Tibial nerve (tissue), 4 donors: ENCODE data around the gene GLB1L2. TPM values are rescaled to one million over a fixed set of nuclear protein-coding genes. Genes with fewer than 3 reads are reported as not detected.

Experiments
- DNase-seq, 2 donors: peaks; one replicate each; pipeline ENCODE4 v3.0.0-alpha.2; 2019; ENCODE audit warnings: low spot score in 2 of 2
- H3K27ac ChIP-seq, 4 donors: fragments of 200-600 bp; sonication (generic) in 3 of 4; one replicate each; pipeline ENCODE4 v1.5.1; 2017 to 2019; ENCODE audit warnings: mild to moderate bottlenecking in 1 of 4
- H3K27me3 ChIP-seq, 2 donors: fragments of 200-600 bp; sonication (generic) in 1 of 2; one replicate each; pipeline versions ENCODE4 v1.5.1 to v1.6.0; 2017 to 2019
- H3K36me3 ChIP-seq, 3 donors: fragments of 200-600 bp; sonication (generic); one replicate each; pipeline ENCODE4 v1.5.1; 2018 to 2019
- H3K4me1 ChIP-seq, 4 donors: fragments of 200-600 bp; sonication (generic) in 3 of 4; one replicate each; pipeline ENCODE4 v1.5.1; 2017 to 2019
- H3K4me3 ChIP-seq, 4 donors: fragments of 200-600 bp; sonication (generic) in 3 of 4; one replicate each; pipeline ENCODE4 v1.5.1; 2017 to 2019; ENCODE audit warnings: mild to moderate bottlenecking in 1 of 4, moderate library complexity in 1 of 4
- H3K9me3 ChIP-seq, 4 donors: fragments of 200-600 bp; sonication (generic) in 3 of 4; one replicate each; pipeline ENCODE4 v1.5.1; 2017 to 2019
- EP300 ChIP-seq, 2 donors: sonication (generic); formaldehyde crosslinking; IDR thresholded peaks; one replicate each; pipeline ENCODE4 v1.6.1; 2017; ENCODE audit warnings: antibody characterized with exemption in 2 of 2, mild to moderate bottlenecking in 1 of 2
- POLR2A ChIP-seq, 2 donors: fragments of 450-650 bp; IDR thresholded peaks; one replicate each; pipeline ENCODE4 v1.6.1; 2017; ENCODE audit warnings: antibody characterized with exemption in 2 of 2, mild to moderate bottlenecking in 2 of 2, moderate library complexity in 2 of 2
- WGBS, 2 donors: methylation state at CpG; one replicate each; pipeline ENCODE4 v1.1.5; 2018; 5-methylcytosine and 5-hydroxymethylcytosine counted together
- total RNA-seq, 4 donors: library from RNA; depleted of rRNA; stranded (reverse); fragments of >200 nt; gene quantifications; one replicate each; pipeline ENCODE4 v1.1.0, GENCODE V29; 2016
- TF ChIP-seq, protein P1 (sequence below), 5 experiments: fragments of 200-600 bp in 3 of 5; fragments of 450-650 bp in 2 of 5; sonication (generic) in 3 of 5; IDR thresholded peaks; one replicate each; pipeline ENCODE4 v1.5.1; 2016 to 2019; ENCODE audit warnings: antibody characterized with exemption in 5 of 5, mild to moderate bottlenecking in 3 of 5, moderate library complexity in 2 of 5

The GLB1L2 gene
- total RNA-seq, 4 donors from 2014 or later = 2.0 to 8.1 (median 5.6) TPM

GRCh38 chr11:134292661-134293060 is 39.1 kb upstream of the GLB1L2 start:
- peaks cover 0 to 11% (median 0%) of the 10 kb centered on the region in 4 donors for H3K4me1 ChIP-seq
- no peak for DNase-seq
- TF ChIP-seq EP300 (IDR thresholded peaks at IDR 0.05) (no peak), POLR2A (IDR thresholded peaks at IDR 0.05) (no peak)
- TF ChIP-seq, protein P1, sequence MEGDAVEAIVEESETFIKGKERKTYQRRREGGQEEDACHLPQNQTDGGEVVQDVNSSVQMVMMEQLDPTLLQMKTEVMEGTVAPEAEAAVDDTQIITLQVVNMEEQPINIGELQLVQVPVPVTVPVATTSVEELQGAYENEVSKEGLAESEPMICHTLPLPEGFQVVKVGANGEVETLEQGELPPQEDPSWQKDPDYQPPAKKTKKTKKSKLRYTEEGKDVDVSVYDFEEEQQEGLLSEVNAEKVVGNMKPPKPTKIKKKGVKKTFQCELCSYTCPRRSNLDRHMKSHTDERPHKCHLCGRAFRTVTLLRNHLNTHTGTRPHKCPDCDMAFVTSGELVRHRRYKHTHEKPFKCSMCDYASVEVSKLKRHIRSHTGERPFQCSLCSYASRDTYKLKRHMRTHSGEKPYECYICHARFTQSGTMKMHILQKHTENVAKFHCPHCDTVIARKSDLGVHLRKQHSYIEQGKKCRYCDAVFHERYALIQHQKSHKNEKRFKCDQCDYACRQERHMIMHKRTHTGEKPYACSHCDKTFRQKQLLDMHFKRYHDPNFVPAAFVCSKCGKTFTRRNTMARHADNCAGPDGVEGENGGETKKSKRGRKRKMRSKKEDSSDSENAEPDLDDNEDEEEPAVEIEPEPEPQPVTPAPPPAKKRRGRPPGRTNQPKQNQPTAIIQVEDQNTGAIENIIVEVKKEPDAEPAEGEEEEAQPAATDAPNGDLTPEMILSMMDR (IDR thresholded peaks at IDR 0.05) = no peak

DNA sequence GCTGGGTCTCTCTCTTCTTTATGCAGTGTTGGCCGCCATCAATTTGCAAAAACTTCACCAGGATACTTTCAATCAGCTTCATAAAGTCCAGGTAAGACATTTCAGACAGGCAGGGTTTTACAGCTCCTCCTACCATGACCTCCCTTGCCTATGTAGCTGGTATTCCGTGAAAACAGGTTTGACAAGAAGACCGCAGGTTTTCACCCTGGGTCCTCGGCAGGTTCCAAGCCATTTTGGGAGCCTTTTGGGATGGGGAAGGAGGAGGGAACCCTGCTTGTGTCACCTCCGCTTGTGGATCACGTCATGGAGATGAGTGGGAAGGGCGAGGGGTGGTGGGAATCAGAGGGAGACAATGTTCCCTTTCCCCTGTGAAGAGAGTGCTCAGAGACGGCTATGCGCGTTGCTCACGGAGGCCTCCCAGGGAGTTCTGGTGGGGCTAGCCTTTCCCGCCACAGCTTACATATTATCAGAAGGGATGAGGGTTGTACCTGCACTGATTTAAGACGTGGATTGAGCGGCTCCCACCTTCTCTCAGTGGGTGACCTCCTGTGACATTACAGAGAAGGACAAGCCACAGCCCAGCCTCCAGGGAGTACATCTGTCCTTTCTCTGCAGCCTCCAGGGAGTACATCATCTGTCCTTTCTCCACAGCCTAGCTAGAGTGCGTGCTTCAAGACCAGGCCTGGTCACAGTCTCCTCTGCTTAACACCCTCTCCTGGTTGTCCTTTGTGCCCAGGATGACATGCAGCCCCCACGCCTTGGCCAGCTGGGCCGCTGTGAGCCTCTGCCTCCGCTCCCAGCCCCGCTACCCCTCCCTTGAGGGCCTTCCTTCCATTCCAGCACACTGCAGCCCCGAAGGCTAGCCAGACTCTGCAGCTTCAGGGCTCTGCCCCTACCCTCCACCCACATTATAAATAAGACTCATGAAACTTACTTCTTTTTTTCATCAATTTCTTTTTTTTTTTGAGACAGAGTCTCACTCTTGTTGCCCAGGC is 38.4 kb upstream of the GLB1L2 start:
- Histone ChIP-seq H3K9me3 (no peaks in the 10 kb centered on the region), H3K4me1 (peaks cover 0 to 11% (median 0%) of the 10 kb centered on the region in 4 donors), H3K4me3 (no peak overlapping the region), H3K27ac (no peak overlapping the region), H3K27me3 (no peaks in the 10 kb centered on the region), H3K36me3 (no peaks in the 10 kb centered on the region)
- TF ChIP-seq POLR2A (IDR thresholded peaks at IDR 0.05) = no peak
- no peak for TF ChIP-seq EP300 (IDR thresholded peaks at IDR 0.05)
- TF ChIP-seq, protein P1 (IDR thresholded peaks at IDR 0.05) = no peak
- 79 to 90% methylated on average over 20 of the region's 20 CpGs for WGBS, 2 donors
- no peak for DNase-seq

More at GRCh38 chr11:134292661-134293060, 39.1 kb upstream of the GLB1L2 start:
- no peaks in the 10 kb centered on the region for H3K27me3 ChIP-seq
- no peak overlapping the region for H3K27ac ChIP-seq
- H3K4me3 ChIP-seq = no peak overlapping the region
- no peaks in the 10 kb centered on the region for H3K36me3 ChIP-seq
- 81 to 88% methylated on average over 15 of the region's 15 CpGs for WGBS, 2 donors
- H3K9me3 ChIP-seq = no peaks in the 10 kb centered on the region

DNA sequence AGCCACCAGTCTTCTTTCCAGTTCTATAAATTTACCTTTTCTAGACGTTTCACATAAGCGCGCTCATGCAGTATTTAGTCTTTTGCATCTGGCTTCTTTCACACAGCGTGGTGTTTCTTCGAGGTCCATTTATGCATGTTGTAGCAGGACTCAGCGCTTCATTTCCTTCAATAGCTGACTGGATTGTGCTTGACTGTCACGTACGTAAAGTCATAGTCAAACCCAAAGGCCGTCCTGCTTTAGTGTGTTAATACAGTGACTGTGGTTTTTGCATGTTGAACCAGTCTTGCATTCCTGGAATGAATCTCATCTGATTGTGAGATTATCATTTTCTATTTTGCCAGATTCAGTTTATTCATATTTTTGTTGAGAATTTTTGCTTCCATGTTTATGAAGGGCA is 37.1 kb upstream of the GLB1L2 start:
- H3K4me1 ChIP-seq = peaks cover 0 to 9% (median 0%) of the 10 kb centered on the region in 4 donors
- no peak overlapping the region for H3K27ac ChIP-seq
- WGBS, 2 donors = 84 to 85% methylated on average over 9 of the region's 9 CpGs
- no peaks in the 10 kb centered on the region for H3K27me3 ChIP-seq
- H3K4me3 ChIP-seq = no peak overlapping the region
- no peaks in the 10 kb centered on the region for H3K36me3 ChIP-seq
- H3K9me3 ChIP-seq = no peaks in the 10 kb centered on the region
- no peak for DNase-seq
- TF ChIP-seq POLR2A (IDR thresholded peaks at IDR 0.05) = no peak
- TF ChIP-seq EP300 (IDR thresholded peaks at IDR 0.05) = no peak
- TF ChIP-seq, protein P1 (IDR thresholded peaks at IDR 0.05) = no peak

DNA sequence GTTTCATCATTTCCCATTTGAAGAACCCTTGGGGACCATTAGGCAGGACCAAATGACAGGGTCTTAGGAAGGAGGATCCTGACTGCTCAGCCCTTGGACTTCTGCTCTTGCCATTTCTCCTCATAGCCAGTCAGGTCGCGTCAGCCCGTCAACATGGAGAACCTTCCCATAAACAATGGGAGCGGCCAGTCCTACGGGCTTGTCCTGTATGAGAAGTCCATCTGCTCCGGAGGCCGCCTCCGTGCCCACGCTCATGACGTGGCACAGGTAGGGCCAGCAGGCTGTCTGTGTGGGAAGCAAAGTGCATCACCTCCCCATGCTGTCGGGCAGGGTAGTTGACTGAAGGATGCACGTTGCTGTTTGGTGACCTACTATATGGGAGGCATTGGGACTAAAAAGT is 19.6 kb upstream of the GLB1L2 start:
- TF ChIP-seq EP300 (IDR thresholded peaks at IDR 0.05) (no peak), POLR2A (IDR thresholded peaks at IDR 0.05) (no peak)
- TF ChIP-seq, protein P1 (IDR thresholded peaks at IDR 0.05) = no peak
- Histone ChIP-seq H3K9me3 (peaks cover 0 to 8% (median 0%) of the 10 kb centered on the region in 4 donors), H3K4me1 (no peaks in the 10 kb centered on the region), H3K27ac (no peak overlapping the region), H3K4me3 (no peak overlapping the region), H3K36me3 (no peaks in the 10 kb centered on the region), H3K27me3 (no peaks in the 10 kb centered on the region)
- 72 to 88% methylated on average over 6 to 12 of the region's 12 CpGs for WGBS, 2 donors
- no peak for DNase-seq

DNA sequence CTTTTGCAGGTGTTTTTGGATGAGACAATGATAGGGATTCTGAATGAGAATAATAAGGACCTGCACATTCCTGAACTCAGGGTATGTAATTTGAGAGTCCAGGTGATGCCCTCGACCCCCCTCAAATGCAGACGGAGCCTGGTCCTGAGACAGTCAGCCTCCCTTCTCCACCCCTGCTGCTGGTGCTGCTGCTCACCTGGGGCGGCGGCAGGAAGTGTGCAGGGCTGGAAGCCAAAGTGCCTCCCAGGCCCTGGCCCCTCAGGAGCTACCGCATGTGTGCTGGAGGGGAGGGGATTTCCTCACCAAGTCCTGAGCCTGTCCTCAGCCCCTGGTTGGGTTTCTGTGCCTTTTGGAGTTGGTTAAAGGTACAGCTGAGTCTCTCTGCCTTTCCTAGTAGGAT is 19.0 kb upstream of the GLB1L2 start:
- no peak overlapping the region for H3K27ac ChIP-seq
- no peaks in the 10 kb centered on the region for H3K4me1 ChIP-seq
- H3K27me3 ChIP-seq = no peaks in the 10 kb centered on the region
- H3K9me3 ChIP-seq = peaks cover 0 to 13% (median 0%) of the 10 kb centered on the region in 4 donors
- H3K4me3 ChIP-seq = no peak overlapping the region
- no peak for TF ChIP-seq EP300 (IDR thresholded peaks at IDR 0.05)
- TF ChIP-seq, protein P1 (IDR thresholded peaks at IDR 0.05) = no peak
- no peak for TF ChIP-seq POLR2A (IDR thresholded peaks at IDR 0.05)
- DNase-seq = no peak
- 69 to 90% methylated on average over 5 of the region's 5 CpGs for WGBS, 2 donors
- H3K36me3 ChIP-seq = no peaks in the 10 kb centered on the region
